Epithelial cell of proximal tubule (primary cell): ENCODE measurements around the gene KHNYN. TPM values are rescaled to one million over a fixed set of nuclear protein-coding genes. Genes with fewer than 3 reads are reported as not detected.

Experiments
- DNase-seq: peaks from one replicate; pipeline ENCODE4 v3.0.0-alpha.2; 2011; ENCODE audit warnings: low read depth
- H3K4me3 ChIP-seq: 2 replicates; pipeline ENCODE4 v1.5.1; 2011; ENCODE audit warnings: low read depth, mild to moderate bottlenecking, low read length
- total RNA-seq: library from RNA; depleted of rRNA; stranded (reverse); fragments of >200 nt; gene quantifications from 2 replicates; pipeline ENCODE4 v1.2.3, GENCODE V29; 2015
- TF ChIP-seq, protein P1 (sequence below): conservative IDR thresholded peaks from 2 replicates; pipeline ENCODE4 v1.5.1; 2012; ENCODE audit warnings: low read depth, mild to moderate bottlenecking, low read length

KHNYN gene
- total RNA-seq, 1 donor from 2014 or later: 41.6 TPM

- TF ChIP-seq, protein P1, sequence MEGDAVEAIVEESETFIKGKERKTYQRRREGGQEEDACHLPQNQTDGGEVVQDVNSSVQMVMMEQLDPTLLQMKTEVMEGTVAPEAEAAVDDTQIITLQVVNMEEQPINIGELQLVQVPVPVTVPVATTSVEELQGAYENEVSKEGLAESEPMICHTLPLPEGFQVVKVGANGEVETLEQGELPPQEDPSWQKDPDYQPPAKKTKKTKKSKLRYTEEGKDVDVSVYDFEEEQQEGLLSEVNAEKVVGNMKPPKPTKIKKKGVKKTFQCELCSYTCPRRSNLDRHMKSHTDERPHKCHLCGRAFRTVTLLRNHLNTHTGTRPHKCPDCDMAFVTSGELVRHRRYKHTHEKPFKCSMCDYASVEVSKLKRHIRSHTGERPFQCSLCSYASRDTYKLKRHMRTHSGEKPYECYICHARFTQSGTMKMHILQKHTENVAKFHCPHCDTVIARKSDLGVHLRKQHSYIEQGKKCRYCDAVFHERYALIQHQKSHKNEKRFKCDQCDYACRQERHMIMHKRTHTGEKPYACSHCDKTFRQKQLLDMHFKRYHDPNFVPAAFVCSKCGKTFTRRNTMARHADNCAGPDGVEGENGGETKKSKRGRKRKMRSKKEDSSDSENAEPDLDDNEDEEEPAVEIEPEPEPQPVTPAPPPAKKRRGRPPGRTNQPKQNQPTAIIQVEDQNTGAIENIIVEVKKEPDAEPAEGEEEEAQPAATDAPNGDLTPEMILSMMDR: no peak
- DNase-seq: no peak
- no peak overlapping the region for H3K4me3 ChIP-seq
Measured at GRCh38 chr14:24483604-24484252, 54.0 kb downstream of the KHNYN start.

Other genes starting within 250 kb of the KHNYN start
- gene IPO4, start 241.1 kb upstream of the KHNYN start, total RNA-seq: 60.4 and 102 TPM in 2 replicates
- gene TM9SF1, start 234.5 kb upstream of the KHNYN start, total RNA-seq: 54.4 and 84.1 TPM in 2 replicates
- not detected in 2 replicates for gene TSSK4, start 224.3 kb upstream of the KHNYN start, total RNA-seq
- gene CHMP4A, start 216.5 kb upstream of the KHNYN start, total RNA-seq: 42.8 and 88.4 TPM in 2 replicates
- gene MDP1, start 213.9 kb upstream of the KHNYN start, total RNA-seq: 15.6 and 26.1 TPM in 2 replicates
- gene NEDD8, start 197.6 kb upstream of the KHNYN start, total RNA-seq: 219 and 220 TPM in 2 replicates
- gene GMPR2, start 197.0 kb upstream of the KHNYN start, total RNA-seq: 64.2 and 136 TPM in 2 replicates
- gene TINF2, start 187.3 kb upstream of the KHNYN start, total RNA-seq: 43.2 and 53.2 TPM in 2 replicates
- 0.63 and 0.94 TPM in 2 replicates for gene TGM1, start 166.8 kb upstream of the KHNYN start, total RNA-seq
- gene RABGGTA, start 158.4 kb upstream of the KHNYN start, total RNA-seq: 32.7 and 39.0 TPM in 2 replicates
- gene DHRS1, start 130.2 kb upstream of the KHNYN start, total RNA-seq: 25.7 and 26.4 TPM in 2 replicates
- gene NOP9, start 130.1 kb upstream of the KHNYN start, total RNA-seq: 17.1 and 32.6 TPM in 2 replicates
- 2.0 and 3.6 TPM in 2 replicates for gene CIDEB, start 122.0 kb upstream of the KHNYN start, total RNA-seq
- gene LTB4R2, start 119.8 kb upstream of the KHNYN start, total RNA-seq: 1.3 and 2.7 TPM in 2 replicates
- gene LTB4R, start 118.5 kb upstream of the KHNYN start, total RNA-seq: 0.06 and 4.0 TPM in 2 replicates
- gene ADCY4, start 94.9 kb upstream of the KHNYN start, total RNA-seq: 1.6 and 8.0 TPM in 2 replicates
- gene RIPK3, start 90.0 kb upstream of the KHNYN start, total RNA-seq: 6.4 and 7.6 TPM in 2 replicates
- 4.5 and 30.2 TPM in 2 replicates for gene NFATC4, start 61.8 kb upstream of the KHNYN start, total RNA-seq
- gene NYNRIN, start 31.0 kb upstream of the KHNYN start, total RNA-seq: 3.4 and 6.2 TPM in 2 replicates
- gene CBLN3, start 286 bp upstream of the KHNYN start, total RNA-seq: 0.43 and 1.3 TPM in 2 replicates
- gene SDR39U1, start 12.8 kb downstream of the KHNYN start, total RNA-seq: 27.4 and 36.9 TPM in 2 replicates
- gene CMA1, start 78.3 kb downstream of the KHNYN start, total RNA-seq: not detected in 2 replicates
- gene CTSG, start 146.3 kb downstream of the KHNYN start, total RNA-seq: not detected in 2 replicates
- gene GZMH, start 179.7 kb downstream of the KHNYN start, total RNA-seq: not detected in 2 replicates
- gene GZMB, start 204.2 kb downstream of the KHNYN start, total RNA-seq: not detected in 2 replicates